Activated CD4-positive, alpha-beta T cell treated with anti-CD3 and anti-CD28 coated beads, Interleukin-2, amount 50 U/mL, for 4 hours (primary cell): ENCODE measurements around the gene KIF5B.
"Not testable (repeated sequence)": the region's sequence is repeated elsewhere in the genome, so short reads cannot be mapped to it uniquely, and the experiment has no call there.

Source experiments
- DNase-seq, 2 experiments: peaks; one replicate each; pipeline ENCODE4 v3.0.0-alpha.2; 2020

KIF5B gene

DNA sequence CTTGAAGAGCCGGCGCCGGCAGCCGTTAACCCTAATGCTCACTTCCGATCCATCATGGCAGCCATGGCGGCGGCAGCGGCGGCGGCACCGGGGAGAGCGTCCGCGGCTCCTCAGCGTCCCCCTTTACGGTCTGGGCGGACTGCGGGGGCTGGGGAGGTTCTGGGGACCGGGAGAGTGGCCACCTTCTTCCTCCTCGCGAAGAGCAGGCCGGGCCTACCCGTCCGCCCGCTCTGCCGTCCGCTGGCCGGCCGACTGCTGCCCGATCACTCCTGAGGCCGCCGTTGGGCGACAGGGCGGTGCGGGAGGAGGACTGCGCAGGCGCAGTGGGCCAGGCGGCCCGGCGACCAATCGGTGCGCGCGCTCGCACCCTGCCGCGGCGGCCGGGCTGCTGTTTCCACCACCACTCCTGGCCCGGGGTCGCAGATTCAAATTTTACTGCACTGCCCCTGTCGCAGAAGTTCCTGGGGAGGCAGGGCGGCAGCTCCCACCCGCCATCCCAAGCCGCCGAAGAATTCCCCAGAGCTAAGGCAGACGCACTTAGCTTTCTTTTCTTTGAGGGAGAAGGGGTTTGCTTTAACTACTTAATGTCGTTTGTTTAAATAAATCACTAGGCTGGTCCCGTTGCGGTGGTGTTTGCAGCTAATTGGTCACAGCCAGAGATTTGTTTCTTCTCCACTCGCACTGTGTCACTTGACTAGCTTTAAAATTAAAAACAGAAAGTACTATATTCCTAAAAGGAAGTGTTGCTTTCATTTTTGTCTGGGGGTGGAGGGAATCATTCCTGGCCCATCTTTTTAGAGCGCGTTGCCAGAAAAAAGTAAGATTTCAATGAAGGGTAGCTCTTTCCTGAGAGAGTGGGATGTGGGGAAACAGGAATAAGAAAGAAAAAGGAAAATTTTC lies at the start of gene KIF5B:
Gene KIF5B, minus strand, starts transcription at position 290 of the 900 bp plus-strand sequence. CDS start 452 bp downstream, outside the sequence.
- peak; percentile 75 to 78 for DNase-seq

DNA sequence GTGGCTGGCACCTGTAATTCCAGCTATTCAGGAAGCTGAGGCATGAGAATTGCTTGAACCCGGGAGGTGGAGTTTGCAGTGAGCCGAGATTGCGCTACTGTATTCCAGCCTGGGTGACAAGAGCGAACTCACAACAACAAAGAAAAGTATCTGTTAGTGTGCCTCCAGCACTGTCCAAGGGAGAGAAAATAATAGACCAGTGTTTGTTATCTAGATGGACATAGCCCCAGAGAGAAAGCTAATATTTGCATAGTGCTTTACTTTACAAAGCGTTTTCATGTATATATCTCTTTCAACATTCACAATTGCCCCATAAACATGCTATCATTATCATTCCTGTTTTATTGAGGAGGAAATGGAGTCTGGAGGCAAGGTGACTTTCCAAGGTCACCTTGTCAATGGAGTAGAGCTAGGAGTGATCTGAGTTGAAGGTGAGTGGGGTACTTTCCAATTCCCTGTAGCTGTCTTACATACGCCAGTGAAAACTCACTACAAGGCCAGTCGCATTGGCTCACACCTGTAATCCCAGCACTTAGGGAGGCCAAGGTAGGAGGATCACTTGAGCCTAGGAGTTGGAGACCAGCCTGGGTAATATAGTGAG lies 49.7 kb upstream of the KIF5B start:
- DNase-seq, result no peak

DNA sequence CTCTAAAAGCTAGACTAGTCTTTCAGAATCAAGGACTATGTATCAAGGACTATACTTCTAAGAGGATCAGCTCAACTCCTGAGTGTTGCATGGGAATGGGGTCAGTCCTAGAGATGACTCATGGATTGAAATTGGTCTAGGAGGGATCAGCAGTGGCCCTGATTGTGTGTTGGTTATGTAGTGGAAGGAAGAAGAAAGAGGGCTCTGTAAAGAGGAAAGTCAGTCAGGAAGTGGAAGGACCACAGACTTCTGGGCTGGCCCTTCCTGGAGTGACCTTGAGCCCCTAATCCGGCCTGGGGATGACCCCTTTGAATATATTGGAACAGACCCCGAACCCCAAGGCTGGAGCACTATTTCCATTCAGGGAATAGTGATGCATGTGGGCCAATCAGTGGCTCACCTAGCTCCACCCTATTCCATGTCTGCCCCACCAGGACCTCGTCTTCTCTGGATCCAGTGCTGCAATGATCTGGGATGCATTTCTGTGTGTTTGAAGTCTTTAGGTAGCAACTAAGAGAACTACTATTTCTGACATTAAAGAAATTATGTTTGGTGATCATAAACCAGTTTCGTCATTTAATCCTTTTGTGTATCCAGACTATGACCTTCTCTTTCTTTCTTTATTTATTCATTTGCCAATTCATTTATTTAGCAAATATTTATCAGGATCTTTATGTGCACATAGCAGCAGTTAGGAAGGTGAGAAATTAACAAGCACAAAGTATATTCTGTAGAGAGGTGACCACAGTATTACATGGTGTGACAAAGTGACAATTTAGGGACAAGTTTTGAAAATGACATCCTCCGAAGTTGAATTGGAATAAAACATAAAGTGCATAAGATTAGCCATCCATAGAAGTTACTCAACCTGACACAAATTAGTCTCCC lies 48.6 kb upstream of the KIF5B start:
- DNase-seq, result no peak

GRCh38 chr10:32104181-32104580 lies 48.0 kb upstream of the KIF5B start:
- DNase-seq, result no peak

DNA sequence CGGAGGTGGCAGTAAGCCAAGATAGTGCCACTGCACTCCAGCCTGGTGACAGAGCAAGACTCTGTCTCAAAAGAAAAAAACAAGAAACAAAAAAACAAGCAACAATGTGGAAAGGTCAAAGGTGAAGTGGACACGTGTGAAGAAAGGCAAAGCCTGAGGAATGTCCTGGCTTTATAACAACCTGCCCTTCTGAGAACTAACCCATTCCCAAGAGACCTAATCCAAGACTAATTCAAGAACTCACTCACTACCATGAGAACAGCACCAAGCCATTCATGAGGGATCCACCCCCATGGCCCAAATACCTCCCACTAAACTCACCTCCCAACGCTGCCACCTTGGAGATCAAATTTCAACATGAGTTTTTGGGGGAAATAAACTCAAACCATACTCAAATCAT lies 47.5 kb upstream of the KIF5B start:
- DNase-seq, result no peak

DNA sequence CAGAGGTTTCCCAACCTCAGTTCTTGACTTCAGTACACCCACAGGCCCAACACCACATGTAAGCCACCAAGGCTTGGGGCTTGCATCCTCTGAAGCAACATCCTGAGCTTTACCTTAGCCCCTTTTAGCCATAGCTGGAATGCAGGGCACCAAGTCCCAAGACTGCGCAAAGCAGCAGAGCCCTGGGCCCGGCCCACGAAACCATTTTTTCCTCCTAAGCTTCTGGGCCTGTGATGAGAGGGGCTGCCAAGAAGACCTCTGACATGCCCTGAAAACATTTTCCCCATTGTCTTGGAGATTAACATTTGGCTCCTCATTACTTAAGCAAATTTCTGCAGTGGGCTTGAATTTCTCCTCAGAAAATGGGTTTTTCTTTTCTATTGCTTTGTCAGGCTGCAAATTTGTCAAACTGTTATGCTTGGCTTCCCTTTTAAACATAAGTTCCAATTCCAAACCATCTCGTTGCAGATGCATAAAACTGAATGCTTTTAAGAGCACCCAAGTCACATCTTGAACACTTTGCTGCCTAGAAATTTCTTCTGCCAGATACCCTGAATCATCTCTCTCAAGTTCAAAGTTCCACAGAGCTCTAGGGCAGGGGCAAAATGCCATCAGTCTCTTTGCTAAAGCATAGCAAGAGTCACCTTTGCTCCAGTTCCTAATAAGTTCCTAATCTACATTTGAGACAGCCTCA lies 42.5 kb upstream of the KIF5B start:
- DNase-seq, result not testable (repeated sequence)

DNA sequence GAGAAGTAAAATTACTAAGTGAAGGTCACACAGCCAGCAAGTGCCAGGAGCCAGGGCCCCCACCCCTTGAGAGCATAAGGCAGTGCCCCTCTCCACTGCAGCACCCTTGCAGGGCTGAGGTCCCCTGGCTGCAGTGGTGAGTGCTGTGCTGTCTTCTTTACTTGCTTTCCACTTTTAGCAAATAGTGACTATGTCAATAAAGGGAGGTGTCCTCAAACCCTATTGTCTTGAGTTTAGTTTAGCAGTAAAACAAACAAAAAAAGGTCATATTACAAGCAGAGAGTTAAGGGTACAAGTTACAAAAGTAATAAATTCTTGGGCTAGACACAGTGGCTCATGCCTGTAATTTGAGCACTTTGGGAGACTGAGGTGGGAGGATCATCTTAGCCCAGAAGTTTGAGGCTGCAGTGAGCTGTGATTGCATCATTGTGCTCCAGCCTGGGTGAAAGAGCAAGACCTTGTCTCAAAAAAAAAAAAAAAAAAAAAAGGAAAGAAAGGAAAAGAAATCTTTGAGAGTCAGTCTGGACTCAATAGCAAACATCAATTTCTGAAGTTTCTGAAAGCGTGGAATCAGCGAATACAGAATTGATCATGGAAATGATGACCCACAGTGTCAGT lies 39.0 kb upstream of the KIF5B start:
- no peak for DNase-seq

GRCh38 chr10:32093650-32094049 lies 37.4 kb upstream of the KIF5B start:
- DNase-seq, result no peak

DNA sequence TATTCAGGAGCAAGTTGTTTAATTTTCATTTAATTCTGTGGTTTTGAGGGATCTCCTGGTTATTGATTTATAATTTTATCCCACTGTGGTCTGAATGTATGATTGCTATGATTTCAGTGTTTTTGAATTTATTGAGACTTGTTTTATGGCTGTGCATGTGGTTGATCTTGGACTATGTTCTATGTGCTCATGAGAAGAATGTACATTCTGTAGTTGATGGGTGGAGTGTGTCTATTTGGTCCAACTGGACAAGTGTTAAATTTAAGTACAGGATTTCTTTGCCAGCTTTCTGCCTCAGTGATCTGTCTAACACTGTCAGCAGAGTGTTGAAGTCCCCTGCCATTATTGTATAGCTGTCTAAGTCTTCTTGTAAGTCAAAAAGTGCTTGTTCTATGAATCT lies 34.8 kb upstream of the KIF5B start:
- DNase-seq, result no peak

DNA sequence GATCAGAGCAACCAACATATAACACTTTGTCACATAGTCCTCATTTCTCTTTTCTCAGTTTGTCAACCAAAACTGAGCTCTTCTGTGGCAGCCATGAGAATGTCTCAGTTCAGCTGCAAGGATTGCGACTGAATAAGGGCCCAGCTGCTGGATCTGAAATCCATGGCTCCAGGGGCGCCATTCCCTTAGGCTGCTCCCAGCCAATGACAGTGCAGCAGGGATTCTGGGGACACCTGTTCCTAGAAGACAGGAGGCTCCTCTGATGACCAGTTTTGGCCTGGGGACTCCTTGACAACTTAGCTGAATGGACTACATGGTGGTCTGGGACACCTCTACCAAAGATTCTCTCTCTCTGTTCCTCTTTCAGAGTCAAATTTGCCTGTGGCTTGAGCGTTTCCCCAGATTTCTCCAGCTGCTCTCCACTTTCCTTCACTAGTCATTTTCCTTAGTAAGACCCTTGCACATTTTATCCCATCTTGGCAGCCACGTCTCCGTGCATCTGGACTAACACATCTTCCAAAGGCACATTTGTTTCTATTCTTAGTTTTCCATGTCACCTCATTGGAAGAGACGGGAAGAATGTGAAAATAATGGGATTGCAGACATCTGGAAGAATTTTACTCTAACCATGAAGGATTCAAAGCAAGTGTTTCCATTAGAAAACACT lies 28.1 kb upstream of the KIF5B start:
- no peak for DNase-seq

DNA sequence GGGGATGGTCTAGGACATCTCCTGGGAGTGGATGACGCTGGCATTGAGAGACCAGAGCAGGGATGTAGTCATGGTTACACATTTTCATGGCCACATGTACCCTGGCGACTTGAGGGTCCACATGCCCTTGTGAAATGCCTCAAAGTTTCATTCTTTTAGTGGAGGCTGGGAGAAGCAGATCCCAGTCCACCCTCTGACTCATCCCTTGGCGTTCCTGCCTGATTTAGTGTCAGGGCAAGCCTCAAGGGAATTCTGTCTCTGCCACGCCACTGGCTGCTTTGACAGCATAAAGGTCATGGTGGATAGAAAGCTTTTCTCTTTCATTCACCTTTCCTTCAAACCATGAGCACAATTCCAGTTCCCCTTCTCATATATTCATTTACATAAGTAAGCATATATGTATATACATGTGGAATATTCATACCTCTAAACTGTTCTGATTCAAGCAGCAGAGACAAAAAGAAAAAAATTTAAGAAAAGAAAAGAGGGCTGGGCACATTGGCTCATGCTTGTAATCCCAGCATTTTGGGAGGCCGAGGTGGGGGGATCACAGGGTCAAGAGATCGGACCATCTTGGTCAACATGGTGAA lies 21.8 kb upstream of the KIF5B start:
- no peak for DNase-seq

DNA sequence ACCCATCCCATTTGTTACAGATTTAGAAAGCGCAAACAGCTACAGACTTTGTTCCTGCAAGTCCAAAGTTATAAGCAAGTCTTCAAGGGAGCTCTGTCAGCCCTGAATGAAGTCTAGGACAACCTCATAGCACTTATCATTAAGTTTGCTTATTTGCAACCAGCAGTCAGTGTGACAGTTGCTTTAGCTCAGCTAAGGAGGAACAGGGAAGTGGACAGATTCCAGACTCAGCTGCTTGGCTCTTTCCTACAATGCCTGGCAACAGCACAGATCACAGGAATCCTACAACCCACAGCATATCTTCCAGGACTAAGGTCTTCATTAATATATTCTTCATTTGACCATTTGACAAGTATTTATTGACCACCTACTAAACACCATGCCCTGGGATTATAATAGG lies 17.4 kb upstream of the KIF5B start:
- no peak for DNase-seq

DNA sequence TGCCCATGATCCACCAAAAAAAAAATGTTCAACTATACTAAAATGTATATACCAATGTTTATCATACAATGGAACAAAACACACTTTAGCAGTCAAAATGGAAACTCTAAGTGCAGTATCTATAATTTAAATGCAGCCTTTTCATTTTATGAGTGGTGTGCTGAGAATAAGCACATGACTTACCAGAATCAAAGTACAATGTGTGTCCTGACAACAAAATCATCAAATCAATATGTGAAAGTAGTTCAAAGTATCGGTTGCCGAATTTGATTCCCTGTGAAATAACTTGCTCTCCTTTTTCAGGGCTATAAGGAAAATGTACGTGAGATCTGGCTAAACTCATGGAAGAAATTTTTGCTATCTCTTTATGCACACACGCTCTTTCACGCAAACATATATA lies 16.9 kb upstream of the KIF5B start:
- DNase-seq, result no peak

GRCh38 chr10:32072025-32072800 lies 16.0 kb upstream of the KIF5B start:
- no peak for DNase-seq

DNA sequence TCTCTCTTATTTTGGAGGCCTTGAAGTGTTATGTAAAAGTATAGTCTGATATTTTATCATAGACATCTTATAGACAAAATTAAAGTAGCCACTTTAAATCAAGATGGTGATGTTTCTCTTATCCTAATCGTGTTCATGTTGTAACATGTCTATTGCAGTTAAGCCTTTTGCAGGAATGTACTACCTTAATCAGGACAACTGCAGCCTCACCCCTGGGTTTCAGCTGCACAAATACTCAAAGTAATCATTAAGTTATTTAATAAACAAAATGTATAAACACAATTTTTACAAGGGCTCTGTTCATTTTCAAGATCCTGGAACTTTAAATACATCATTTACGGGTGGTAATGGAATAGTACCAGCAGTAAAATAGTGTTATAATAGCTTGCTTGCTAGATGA lies 14.4 kb upstream of the KIF5B start:
- DNase-seq, result no peak

DNA sequence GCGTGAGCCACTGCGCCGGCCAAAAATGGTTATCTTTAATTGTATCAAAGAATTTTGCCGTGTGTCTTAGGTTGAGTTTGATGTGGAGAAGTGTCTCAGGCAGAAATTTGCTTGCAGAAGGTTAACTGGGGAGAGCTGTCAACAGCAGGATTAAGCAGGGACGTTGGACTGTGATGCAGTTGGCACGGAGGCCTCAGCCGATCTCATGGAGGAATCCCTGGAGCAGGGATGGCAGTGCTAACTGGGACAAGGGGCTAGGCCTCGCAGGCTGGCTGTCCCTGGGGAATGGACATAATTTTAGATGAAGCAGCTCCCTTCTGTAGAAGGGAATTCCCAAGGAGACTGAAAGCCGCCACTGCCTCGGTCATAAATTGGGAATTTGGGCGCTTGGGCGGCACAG lies 12.3 kb upstream of the KIF5B start:
- DNase-seq, result no peak

GRCh38 chr10:32067931-32068330 lies 11.7 kb upstream of the KIF5B start:
- not testable (repeated sequence) for DNase-seq

- DNase-seq, result no peak
Observed at GRCh38 chr10:32065856-32066255, 9.6 kb upstream of the KIF5B start.

GRCh38 chr10:32061440-32061839 lies 5.2 kb upstream of the KIF5B start:
- DNase-seq, result no peak

- DNase-seq, result no peak
Observed at GRCh38 chr10:32060347-32060746, 4.1 kb upstream of the KIF5B start.

GRCh38 chr10:32059472-32059871 lies 3.2 kb upstream of the KIF5B start:
- no peak for DNase-seq
